ENCODE results near the gene HLX.

GRCh38 chr1:220834155-220834870, 44.9 kb upstream of the HLX start:
- TF ChIP-seq POLR2A (IDR thresholded peaks at IDR 0.05) (no peak), CTCF (IDR thresholded peaks at IDR 0.05) (no peak)

Data from upper lobe of left lung (tissue), 4 donors.